Breast epithelium (tissue), 3 donors: ENCODE measurements around the gene PARD3B.

Experiments
- CTCF ChIP-seq, 3 donors: fragments of 450-650 bp; IDR thresholded peaks; one replicate each; pipeline ENCODE4 v1.5.1; 2016 to 2017; ENCODE audit warnings: antibody characterized with exemption in 3 of 3, mild to moderate bottlenecking in 3 of 3, moderate library complexity in 3 of 3
- POLR2A ChIP-seq: fragments of 450-650 bp; IDR thresholded peaks from one replicate; pipeline ENCODE4 v1.6.1; 2016; ENCODE audit warnings: antibody characterized with exemption, mild to moderate bottlenecking, moderate library complexity
- POLR2AphosphoS5 ChIP-seq, 3 donors: sonication (generic); formaldehyde crosslinking; IDR thresholded peaks; one replicate each; pipeline ENCODE4 v1.6.1; 2017; ENCODE audit warnings: antibody characterized with exemption in 3 of 3

GRCh38 chr2:205568620-205569019, 1023.3 kb downstream of the PARD3B start:
- TF ChIP-seq CTCF (IDR thresholded peaks at IDR 0.05) (no peak), POLR2AphosphoS5 (IDR thresholded peaks at IDR 0.05) (no peak), POLR2A (no peak)
